Pancreas (tissue), 10 donors: ENCODE measurements around the gene AUP1. TPM values are rescaled to one million over a fixed set of nuclear protein-coding genes. Genes with fewer than 3 reads are reported as not detected.

Source experiments
- ATAC-seq, 4 donors: fragments of 200-7000 bp; cut with Tn5 transposase; one replicate each; pipeline versions ENCODE4 v1.8.0 to v1.9.1; 2020; ENCODE audit warnings: mild to moderate bottlenecking in 4 of 4, moderate library complexity in 4 of 4
- DNase-seq, 6 donors: peaks; one replicate each; pipeline ENCODE4 v3.0.0-alpha.2; 2020
- FAIRE-seq: peaks from 2 replicates; lab custom pipeline; 2012; peaks lifted over from hg19 to GRCh38; lab: Jason Lieb, UNC
- H3K27ac ChIP-seq, 4 donors: fragments of 200-600 bp; sonication (generic); 1 replicate in 3 of 4; 2 replicates in 1 of 4; pipeline versions ENCODE4 v1.5.0 to v1.8.0; 2020
- H3K27me3 ChIP-seq, 4 donors: fragments of 200-600 bp; one replicate each; pipeline ENCODE4 v1.8.0; 2021
- H3K36me3 ChIP-seq, 3 donors: fragments of 200-600 bp; sonication (generic) in 1 of 3; one replicate each; pipeline versions ENCODE4 v1.5.0 to v1.8.0; 2020 to 2021
- H3K4me1 ChIP-seq, 3 donors: fragments of 200-600 bp; one replicate each; pipeline ENCODE4 v1.8.0; 2021
- H3K4me3 ChIP-seq, 4 donors: fragments of 200-600 bp; sonication (generic) in 2 of 4; one replicate each; pipeline versions ENCODE4 v1.5.0 to v1.8.0; 2020 to 2021
- H3K9me3 ChIP-seq, 4 donors: fragments of 200-600 bp; one replicate each; pipeline ENCODE4 v1.8.0; 2021
- CTCF ChIP-seq, 4 donors: fragments of 200-600 bp; sonication (generic) in 3 of 4; IDR thresholded peaks; one replicate each; pipeline versions ENCODE4 v1.5.0 to v1.8.0; 2021; ENCODE audit warnings: antibody characterized with exemption in 4 of 4
- WGBS, 2 donors: extraction: QIAGEN DNeasy Blood & Tissue Kit; methylation state at CpG; one replicate each; pipeline ENCODE4 v1.1.7; 2013; 5-methylcytosine and 5-hydroxymethylcytosine counted together
- intact Hi-C, 3 donors: fragments of 100-400 bp; cut with DNase I; formaldehyde crosslinking; loops; one replicate each; pipeline versions ENCODE4 v1.11.1 to v1.14.2; 2022
- polyA plus RNA-seq, 2 donors: library from polyadenylated mRNA; stranded (reverse); fragments of 200-250 nt; gene quantifications; one replicate each; pipeline ENCODE4 v1.2.3, GENCODE V29; 2013
- total RNA-seq, 6 donors: library from RNA; stranded (reverse); fragmentation: NEBNext Ultra II Directional in 4 of 6; extraction: Animal tissue kit (Norgen Biotek cat#: 25700) in 4 of 6; gene quantifications; one replicate each; pipeline versions ENCODE4 v1.2.1 to v1.2.4, GENCODE V29; 2021 to 2023
- donor health status: healthy with polysubstance abuse.
- donor health status: DM: no; HTN: no; CAD: no; lungs with moderate emphysema.
- donor health status: DM: no; HTN: no; CAD: no.
- donor health status: control.
- donor health status: control.
- donor health status: Bipolar disorder and iron deficiency.
- donor health status: DM: yes; HTN: yes; CAD: no.
- donor health status: DM: no; HTN: no; CAD: no.
- donor health status: DM: no; HTN: no; CAD: no.
- donor health status: DM: yes; HTN: yes; CAD: no.

AUP1 gene
- total and polyA plus RNA-seq, 8 donors: 62.1 to 258 (median 71.8) TPM

GRCh38 chr2:74548285-74548899 is 18.9 kb upstream of the AUP1 start:
- WGBS, 2 donors: 20 to 34% methylated on average over 15 to 26 of the region's 26 CpGs
- peaks cover 0 to 7% (median 3%) of the 10 kb centered on the region in 3 donors for H3K4me1 ChIP-seq
- H3K4me3 ChIP-seq: peak overlapping the region; percentile 30 to 64 (median 46)
- peak overlapping the region in 3 of 4 donors; percentile 6 to 36 (median 15) for H3K27ac ChIP-seq
- no peaks in the 10 kb centered on the region for H3K9me3 ChIP-seq
- no peak for DNase-seq
- H3K36me3 ChIP-seq: no peaks in the 10 kb centered on the region
- no peak for TF ChIP-seq CTCF (IDR thresholded peaks at IDR 0.05)
- no peak for FAIRE-seq
- no peaks in the 10 kb centered on the region for H3K27me3 ChIP-seq
- intact Hi-C loops: no loop called here
- ATAC-seq: no peak

GRCh38 chr2:74546004-74546403 is 16.5 kb upstream of the AUP1 start:
- H3K9me3 ChIP-seq: no peaks in the 10 kb centered on the region
- H3K4me1 ChIP-seq: peaks cover 0 to 7% (median 3%) of the 10 kb centered on the region in 3 donors
- WGBS, 2 donors: 71 to 75% methylated on average over 3 of the region's 3 CpGs
- H3K36me3 ChIP-seq: no peaks in the 10 kb centered on the region
- TF ChIP-seq CTCF (IDR thresholded peaks at IDR 0.05): no peak
- H3K27me3 ChIP-seq: no peaks in the 10 kb centered on the region
- DNase-seq (no peak), ATAC-seq (no peak), FAIRE-seq (no peak)
- intact Hi-C loops: no loop called here
- H3K4me3 ChIP-seq: no peak overlapping the region
- no peak overlapping the region for H3K27ac ChIP-seq

GRCh38 chr2:74544634-74545033 is 15.1 kb upstream of the AUP1 start:
- no peak for DNase-seq
- no peak for TF ChIP-seq CTCF (IDR thresholded peaks at IDR 0.05)
- Histone ChIP-seq H3K4me1 (peaks cover 0 to 4% (median 3%) of the 10 kb centered on the region in 3 donors), H3K4me3 (no peak overlapping the region), H3K27me3 (no peaks in the 10 kb centered on the region), H3K27ac (no peak overlapping the region), H3K36me3 (no peaks in the 10 kb centered on the region), H3K9me3 (no peaks in the 10 kb centered on the region)
- 65 to 67% methylated on average over 3 of the region's 3 CpGs for WGBS, 2 donors
- no peak for ATAC-seq
- intact Hi-C loops: no loop called here
- FAIRE-seq: no peak

GRCh38 chr2:74542978-74543377 is 13.5 kb upstream of the AUP1 start:
- ATAC-seq: no peak
- no peak for DNase-seq
- no peaks in the 10 kb centered on the region for H3K9me3 ChIP-seq
- no peak for FAIRE-seq
- WGBS, 2 donors: 72 to 85% methylated on average over 1 of the region's 1 CpG
- H3K27me3 ChIP-seq: no peaks in the 10 kb centered on the region
- no peak for TF ChIP-seq CTCF (IDR thresholded peaks at IDR 0.05)
- H3K27ac ChIP-seq: no peak overlapping the region
- H3K4me3 ChIP-seq: no peak overlapping the region
- H3K4me1 ChIP-seq: no peaks in the 10 kb centered on the region
- H3K36me3 ChIP-seq: no peaks in the 10 kb centered on the region
- intact Hi-C loops: no loop called here

- Histone ChIP-seq H3K36me3 (no peaks in the 10 kb centered on the region), H3K9me3 (no peaks in the 10 kb centered on the region), H3K4me3 (no peak overlapping the region), H3K27ac (no peak overlapping the region), H3K4me1 (no peaks in the 10 kb centered on the region), H3K27me3 (no peaks in the 10 kb centered on the region)
- DNase-seq (no peak), ATAC-seq (no peak), FAIRE-seq (no peak)
- intact Hi-C loops: no loop called here
- TF ChIP-seq CTCF (IDR thresholded peaks at IDR 0.05): no peak
- 61 to 67% methylated on average over 5 of the region's 5 CpGs for WGBS, 2 donors
Measured at GRCh38 chr2:74540291-74540690, 10.8 kb upstream of the AUP1 start.
